Smooth muscle cell of the brain vasculature (primary cell): Measurements from ENCODE around the gene KCNC3.
"Not testable (repeated sequence)": the region's sequence is repeated elsewhere in the genome, so short reads cannot be mapped to it uniquely, and the experiment has no call there.

Experiments used
- DNase-seq: peaks from one replicate; pipeline ENCODE4 v3.0.0-alpha.2; 2012; ENCODE audit warnings: low read depth, low spot score

Gene KCNC3

GRCh38 chr19:50353487-50353880 lies 24.3 kb upstream of the KCNC3 start:
- DNase-seq, result not testable (repeated sequence)

GRCh38 chr19:50352242-50352641 lies 23.1 kb upstream of the KCNC3 start:
- DNase-seq, result no peak

- DNase-seq, result no peak
These were observed 20.3 kb upstream of the KCNC3 start for GRCh38 chr19:50349277-50350057.

- DNase-seq, result not testable (repeated sequence)
These were observed 18.0 kb upstream of the KCNC3 start for GRCh38 chr19:50347089-50347581.

- DNase-seq, result no peak
These were observed 15.6 kb upstream of the KCNC3 start for GRCh38 chr19:50344661-50345318.

- DNase-seq, result no peak
These were observed 12.0 kb upstream of the KCNC3 start for GRCh38 chr19:50341091-50341564.

GRCh38 chr19:50340331-50340730 lies 11.2 kb upstream of the KCNC3 start:
- DNase-seq, result no peak

- not testable (repeated sequence) for DNase-seq
These were observed 7.9 kb upstream of the KCNC3 start for GRCh38 chr19:50337031-50337430.

- DNase-seq, result no peak
These were observed 5.7 kb upstream of the KCNC3 start for GRCh38 chr19:50334741-50335421.

- DNase-seq, result peak; percentile 28
These were observed 4.8 kb upstream of the KCNC3 start for GRCh38 chr19:50333737-50334617.

- peak; percentile 31 for DNase-seq
These were observed 4.1 kb upstream of the KCNC3 start for GRCh38 chr19:50333235-50333736.

GRCh38 chr19:50332244-50333038 lies 3.3 kb upstream of the KCNC3 start:
- no peak for DNase-seq

GRCh38 chr19:50331994-50332243 lies 2.7 kb upstream of the KCNC3 start:
- no peak for DNase-seq

GRCh38 chr19:50331221-50331993 lies 2.2 kb upstream of the KCNC3 start:
- no peak for DNase-seq

- DNase-seq, result no peak
These were observed 1.3 kb upstream of the KCNC3 start for GRCh38 chr19:50330365-50331078.

GRCh38 chr19:50329926-50330294 lies 733 bp upstream of the KCNC3 start:
- DNase-seq, result not testable (repeated sequence)

- DNase-seq, result no peak
These were observed 368 bp downstream of the KCNC3 start for GRCh38 chr19:50328873-50329145.

GRCh38 chr19:50328224-50328872 lies 829 bp downstream of the KCNC3 start:
- DNase-seq, result no peak
